Activated gamma-delta T cell treated with Interleukin-2 at 50 U/mL for 16 hours (primary cell): ENCODE measurements around the gene EPN2.

Experiments
- DNase-seq: peaks from one replicate; pipeline ENCODE4 v3.0.0-alpha.2; 2020

The EPN2 gene

GRCh38 chr17:19296786-19297778 lies 59.9 kb downstream of the EPN2 start:
- DNase-seq = no peak

- DNase-seq = no peak
Observed at GRCh38 chr17:19298569-19299213, 61.5 kb downstream of the EPN2 start.

GRCh38 chr17:19299214-19299747 lies 62.1 kb downstream of the EPN2 start:
- no peak for DNase-seq

GRCh38 chr17:19299866-19300265 lies 62.7 kb downstream of the EPN2 start:
- no peak for DNase-seq

- no peak for DNase-seq
Observed at GRCh38 chr17:19301274-19301951, 64.2 kb downstream of the EPN2 start.

- DNase-seq = no peak
Observed at GRCh38 chr17:19301973-19302372, 64.8 kb downstream of the EPN2 start.

GRCh38 chr17:19302791-19303331 lies 65.7 kb downstream of the EPN2 start:
- no peak for DNase-seq

- DNase-seq = no peak
Observed at GRCh38 chr17:19303367-19303776, 66.2 kb downstream of the EPN2 start.

- no peak for DNase-seq
Observed at GRCh38 chr17:19304209-19304608, 67.0 kb downstream of the EPN2 start.

- DNase-seq = no peak
Observed at GRCh38 chr17:19304751-19305150, 67.6 kb downstream of the EPN2 start.

GRCh38 chr17:19305256-19305655 lies 68.1 kb downstream of the EPN2 start:
- DNase-seq = no peak

- DNase-seq = no peak
Observed at GRCh38 chr17:19305761-19306159, 68.6 kb downstream of the EPN2 start.

GRCh38 chr17:19306160-19307111 lies 69.3 kb downstream of the EPN2 start:
- no peak for DNase-seq

GRCh38 chr17:19307521-19307920 lies 70.4 kb downstream of the EPN2 start:
- no peak for DNase-seq

GRCh38 chr17:19308398-19308797 lies 71.2 kb downstream of the EPN2 start:
- no peak for DNase-seq

GRCh38 chr17:19309701-19310100 lies 72.5 kb downstream of the EPN2 start:
- DNase-seq = no peak

GRCh38 chr17:19310151-19310550 lies 73.0 kb downstream of the EPN2 start:
- DNase-seq = no peak

GRCh38 chr17:19311016-19311415 lies 73.8 kb downstream of the EPN2 start:
- no peak for DNase-seq

- no peak for DNase-seq
Observed at GRCh38 chr17:19311421-19312215, 74.5 kb downstream of the EPN2 start.

GRCh38 chr17:19312406-19312805 lies 75.2 kb downstream of the EPN2 start:
- DNase-seq = no peak
